SU-DHL-6 (cell line): ENCODE results near the gene BCAS3.

Experiments
- CTCF ChIP-seq: fragments of 200-600 bp; sonication (generic); IDR thresholded peaks from one replicate; pipeline ENCODE4 v1.5.1; 2017; ENCODE audit warnings: antibody characterized with exemption, mild to moderate bottlenecking, low read length, moderate library complexity; ENCODE audit not compliant: insufficient read depth, poor library complexity, severe bottlenecking
- EZH2phosphoT487 ChIP-seq: fragments of 200-600 bp; sonication (generic), shearing (Covaris generic); conservative IDR thresholded peaks from 2 replicates; pipeline ENCODE4 v1.6.1; 2018; ENCODE audit warnings: mild to moderate bottlenecking, antibody characterized with exemption, low read length, moderate library complexity, mixed read lengths

GRCh38 chr17:61129267-61130254 lies 451.9 kb downstream of the BCAS3 start:
- no peak for TF ChIP-seq CTCF
- TF ChIP-seq EZH2phosphoT487 = no peak
